GM23338 (cell line): ENCODE results near the gene C1orf21.

Experiments
- EZH2 ChIP-seq: fragments of 200-600 bp; sonication (generic); IDR thresholded peaks from one replicate; pipeline ENCODE4 v1.8.0; 2017; ENCODE audit warnings: antibody characterized with exemption, mild to moderate bottlenecking, low read depth; ENCODE audit not compliant: unreplicated experiment
- EZH2phosphoT487 ChIP-seq: fragments of 200-600 bp; sonication (generic); IDR thresholded peaks from one replicate; pipeline ENCODE4 v1.8.1; 2018; ENCODE audit warnings: antibody characterized with exemption; ENCODE audit not compliant: unreplicated experiment
- NANOG ChIP-seq: IDR thresholded peaks from 2 replicates; pipeline ENCODE4 v1.6.1; 2016; ENCODE audit warnings: antibody characterized with exemption, borderline replicate concordance
- POLR2AphosphoS5 ChIP-seq: IDR thresholded peaks from 2 replicates; pipeline ENCODE4 v1.6.1; 2016; ENCODE audit warnings: antibody characterized with exemption, low read depth
- TF ChIP-seq, protein P1 (sequence below), 2 experiments: fragments of 200-600 bp in 1 of 2; sonication (generic) in 1 of 2; conservative IDR thresholded peaks; 2 replicates each; pipeline versions ENCODE4 v1.5.1 to v1.6.1; 2016 to 2017; ENCODE audit warnings: antibody characterized with exemption in 2 of 2, low read depth in 2 of 2, mild to moderate bottlenecking in 2 of 2, moderate library complexity in 1 of 2
- TF ChIP-seq, protein P2 (sequence below): IDR thresholded peaks from 2 replicates; pipeline ENCODE4 v1.6.1; 2016; ENCODE audit warnings: antibody characterized with exemption
- TF ChIP-seq, protein P3 (sequence below): IDR thresholded peaks from one replicate; pipeline ENCODE4 v1.6.1; 2018; ENCODE audit warnings: antibody characterized with exemption; ENCODE audit not compliant: unreplicated experiment

DNA sequence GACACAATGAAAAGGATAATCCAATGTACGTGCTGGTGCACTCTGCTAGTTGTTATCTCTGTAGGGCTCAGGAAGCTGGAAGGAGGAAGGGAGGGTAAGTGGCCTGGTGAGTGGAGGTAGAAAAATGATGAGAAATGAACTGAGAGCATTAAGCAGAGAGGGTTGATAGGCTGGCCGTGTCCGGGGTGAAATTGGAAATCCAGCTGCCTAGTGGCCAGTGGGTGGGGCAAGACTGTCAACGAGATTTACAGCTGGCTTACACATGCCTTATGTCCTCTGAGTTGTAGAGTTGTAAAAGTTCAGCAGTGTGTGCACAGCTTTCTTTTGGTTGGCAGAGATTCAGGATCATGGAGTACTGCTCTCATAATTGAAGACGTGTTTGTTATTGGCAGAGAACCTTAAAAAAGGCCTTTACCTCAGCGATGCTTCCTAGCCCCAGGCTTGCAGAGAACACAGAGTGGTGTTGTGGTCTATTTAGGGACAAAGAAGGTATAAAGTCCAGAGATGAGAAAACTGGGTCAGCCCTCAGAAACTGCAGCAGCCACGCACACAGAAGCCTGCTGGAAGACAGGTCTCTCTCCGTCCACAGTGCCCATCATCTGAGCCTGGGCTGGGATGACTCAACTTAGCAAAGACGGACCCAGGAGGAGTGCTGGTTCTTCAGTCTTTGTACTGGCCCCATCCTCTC is 235.5 kb downstream of the C1orf21 start:
- TF ChIP-seq, protein P1, sequence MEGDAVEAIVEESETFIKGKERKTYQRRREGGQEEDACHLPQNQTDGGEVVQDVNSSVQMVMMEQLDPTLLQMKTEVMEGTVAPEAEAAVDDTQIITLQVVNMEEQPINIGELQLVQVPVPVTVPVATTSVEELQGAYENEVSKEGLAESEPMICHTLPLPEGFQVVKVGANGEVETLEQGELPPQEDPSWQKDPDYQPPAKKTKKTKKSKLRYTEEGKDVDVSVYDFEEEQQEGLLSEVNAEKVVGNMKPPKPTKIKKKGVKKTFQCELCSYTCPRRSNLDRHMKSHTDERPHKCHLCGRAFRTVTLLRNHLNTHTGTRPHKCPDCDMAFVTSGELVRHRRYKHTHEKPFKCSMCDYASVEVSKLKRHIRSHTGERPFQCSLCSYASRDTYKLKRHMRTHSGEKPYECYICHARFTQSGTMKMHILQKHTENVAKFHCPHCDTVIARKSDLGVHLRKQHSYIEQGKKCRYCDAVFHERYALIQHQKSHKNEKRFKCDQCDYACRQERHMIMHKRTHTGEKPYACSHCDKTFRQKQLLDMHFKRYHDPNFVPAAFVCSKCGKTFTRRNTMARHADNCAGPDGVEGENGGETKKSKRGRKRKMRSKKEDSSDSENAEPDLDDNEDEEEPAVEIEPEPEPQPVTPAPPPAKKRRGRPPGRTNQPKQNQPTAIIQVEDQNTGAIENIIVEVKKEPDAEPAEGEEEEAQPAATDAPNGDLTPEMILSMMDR (conservative IDR thresholded peaks at IDR 0.05; ENCODE audit: low read depth in 2 of 2), result no peak
- TF ChIP-seq POLR2AphosphoS5 (no peak), EZH2phosphoT487 (no peak), EZH2 (no peak), NANOG (no peak)
- TF ChIP-seq, protein P2, sequence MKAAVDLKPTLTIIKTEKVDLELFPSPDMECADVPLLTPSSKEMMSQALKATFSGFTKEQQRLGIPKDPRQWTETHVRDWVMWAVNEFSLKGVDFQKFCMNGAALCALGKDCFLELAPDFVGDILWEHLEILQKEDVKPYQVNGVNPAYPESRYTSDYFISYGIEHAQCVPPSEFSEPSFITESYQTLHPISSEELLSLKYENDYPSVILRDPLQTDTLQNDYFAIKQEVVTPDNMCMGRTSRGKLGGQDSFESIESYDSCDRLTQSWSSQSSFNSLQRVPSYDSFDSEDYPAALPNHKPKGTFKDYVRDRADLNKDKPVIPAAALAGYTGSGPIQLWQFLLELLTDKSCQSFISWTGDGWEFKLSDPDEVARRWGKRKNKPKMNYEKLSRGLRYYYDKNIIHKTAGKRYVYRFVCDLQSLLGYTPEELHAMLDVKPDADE, result no peak
- TF ChIP-seq, protein P3, sequence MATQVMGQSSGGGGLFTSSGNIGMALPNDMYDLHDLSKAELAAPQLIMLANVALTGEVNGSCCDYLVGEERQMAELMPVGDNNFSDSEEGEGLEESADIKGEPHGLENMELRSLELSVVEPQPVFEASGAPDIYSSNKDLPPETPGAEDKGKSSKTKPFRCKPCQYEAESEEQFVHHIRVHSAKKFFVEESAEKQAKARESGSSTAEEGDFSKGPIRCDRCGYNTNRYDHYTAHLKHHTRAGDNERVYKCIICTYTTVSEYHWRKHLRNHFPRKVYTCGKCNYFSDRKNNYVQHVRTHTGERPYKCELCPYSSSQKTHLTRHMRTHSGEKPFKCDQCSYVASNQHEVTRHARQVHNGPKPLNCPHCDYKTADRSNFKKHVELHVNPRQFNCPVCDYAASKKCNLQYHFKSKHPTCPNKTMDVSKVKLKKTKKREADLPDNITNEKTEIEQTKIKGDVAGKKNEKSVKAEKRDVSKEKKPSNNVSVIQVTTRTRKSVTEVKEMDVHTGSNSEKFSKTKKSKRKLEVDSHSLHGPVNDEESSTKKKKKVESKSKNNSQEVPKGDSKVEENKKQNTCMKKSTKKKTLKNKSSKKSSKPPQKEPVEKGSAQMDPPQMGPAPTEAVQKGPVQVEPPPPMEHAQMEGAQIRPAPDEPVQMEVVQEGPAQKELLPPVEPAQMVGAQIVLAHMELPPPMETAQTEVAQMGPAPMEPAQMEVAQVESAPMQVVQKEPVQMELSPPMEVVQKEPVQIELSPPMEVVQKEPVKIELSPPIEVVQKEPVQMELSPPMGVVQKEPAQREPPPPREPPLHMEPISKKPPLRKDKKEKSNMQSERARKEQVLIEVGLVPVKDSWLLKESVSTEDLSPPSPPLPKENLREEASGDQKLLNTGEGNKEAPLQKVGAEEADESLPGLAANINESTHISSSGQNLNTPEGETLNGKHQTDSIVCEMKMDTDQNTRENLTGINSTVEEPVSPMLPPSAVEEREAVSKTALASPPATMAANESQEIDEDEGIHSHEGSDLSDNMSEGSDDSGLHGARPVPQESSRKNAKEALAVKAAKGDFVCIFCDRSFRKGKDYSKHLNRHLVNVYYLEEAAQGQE, result no peak
